GM23338 (cell line): ENCODE measurements around the gene KRTAP12-3. TPM values are rescaled to one million over a fixed set of nuclear protein-coding genes. Genes with fewer than 3 reads are reported as not detected.
"Not testable (repeated sequence)": the region's sequence is repeated elsewhere in the genome, so short reads cannot be mapped to it uniquely, and the experiment has no call there.

Source experiments
- ATAC-seq: fragments of 200-7000 bp; cut with Tn5 transposase; 3 replicates; pipeline ENCODE4 v1.9.1; 2020
- DNase-seq: peaks from one replicate; pipeline ENCODE4 v3.0.0-alpha.2; 2015; ENCODE audit warnings: low spot score
- H2AFZ ChIP-seq: fragments of 200-600 bp; sonication (generic); 2 replicates; pipeline ENCODE4 v1.8.0; 2016; ENCODE audit warnings: antibody characterized with exemption, mild to moderate bottlenecking, moderate library complexity
- H3F3A ChIP-seq: fragments of 200-600 bp; sonication (generic); replicated peaks from 2 replicates; pipeline ENCODE4 v1.8.0; 2017; ENCODE audit warnings: antibody characterized with exemption, mixed run types, low read depth
- H3K27ac ChIP-seq: fragments of 200-600 bp; sonication (generic); 2 replicates; pipeline ENCODE4 v1.6.1; 2016; ENCODE audit warnings: low read depth
- H3K27me3 ChIP-seq: fragments of 200-600 bp; sonication (generic); 2 replicates; pipeline ENCODE4 v1.8.0; 2016; ENCODE audit warnings: mild to moderate bottlenecking, mixed run types, moderate library complexity; ENCODE audit not compliant: insufficient read depth
- H3K36me3 ChIP-seq: fragments of 200-600 bp; sonication (generic); 2 replicates; pipeline ENCODE4 v1.8.0; 2016; ENCODE audit warnings: mild to moderate bottlenecking; ENCODE audit not compliant: insufficient read depth
- H3K4me1 ChIP-seq: fragments of 200-600 bp; sonication (generic); 2 replicates; pipeline ENCODE4 v1.8.0; 2016; ENCODE audit warnings: mild to moderate bottlenecking, moderate library complexity; ENCODE audit not compliant: insufficient read depth
- H3K4me2 ChIP-seq: fragments of 200-600 bp; sonication (generic); 2 replicates; pipeline ENCODE4 v1.7.1; 2017; ENCODE audit warnings: mixed run types
- H3K4me3 ChIP-seq: fragments of 200-600 bp; sonication (generic); 2 replicates; pipeline ENCODE4 v1.6.1; 2016; ENCODE audit warnings: mixed run types
- H3K79me2 ChIP-seq: fragments of 200-600 bp; sonication (generic); replicated peaks from 2 replicates; pipeline ENCODE4 v1.8.0; 2017; ENCODE audit warnings: mild to moderate bottlenecking; ENCODE audit not compliant: insufficient read depth
- H3K9me2 ChIP-seq: fragments of 200-600 bp; sonication (generic); 2 replicates; pipeline ENCODE4 v1.8.0; 2017; ENCODE audit not compliant: insufficient read depth
- H4K20me1 ChIP-seq: fragments of 200-600 bp; sonication (generic); replicated peaks from 2 replicates; pipeline ENCODE4 v1.8.0; 2017; ENCODE audit warnings: mild to moderate bottlenecking; ENCODE audit not compliant: insufficient read depth
- H3K27ac Mint-ChIP-seq: 2 replicates; pipeline ENCODE4 v1.8.0; 2020; ENCODE audit warnings: inconsistent platforms, mild to moderate bottlenecking, moderate library complexity, mixed read lengths
- H3K27me3 Mint-ChIP-seq: 3 replicates; pipeline ENCODE4 v1.8.0; 2022; ENCODE audit warnings: low read depth, mild to moderate bottlenecking, moderate library complexity, mixed read lengths, inconsistent platforms; ENCODE audit not compliant: insufficient read depth, poor library complexity
- H3K36me3 Mint-ChIP-seq: 3 replicates; pipeline ENCODE4 v1.8.0; 2021; ENCODE audit warnings: low read depth, mild to moderate bottlenecking, inconsistent platforms, moderate library complexity, mixed read lengths
- H3K4me1 Mint-ChIP-seq: 3 replicates; pipeline ENCODE4 v1.8.0; 2020; ENCODE audit warnings: mild to moderate bottlenecking, inconsistent platforms, mixed read lengths
- H3K4me3 Mint-ChIP-seq: 3 replicates; pipeline ENCODE4 v1.8.0; 2021; ENCODE audit warnings: moderate library complexity, mild to moderate bottlenecking, inconsistent platforms, mixed read lengths
- H3K9me3 Mint-ChIP-seq: 3 replicates; pipeline ENCODE4 v1.8.0; 2020; ENCODE audit warnings: moderate library complexity, mild to moderate bottlenecking, inconsistent platforms, mixed read lengths
- CREB1 ChIP-seq: fragments of 250-450 bp; sonication (Bioruptor Pico); IDR thresholded peaks from 2 replicates; pipeline ENCODE4 v1.5.0; 2020; ENCODE audit warnings: low read depth, mild to moderate bottlenecking, moderate library complexity
- CTCF ChIP-seq, 2 experiments: fragments of 200-600 bp in 1 of 2; sonication (generic) in 1 of 2; conservative IDR thresholded peaks; 2 replicates each; pipeline versions ENCODE4 v1.5.1 to v1.6.1; 2016 to 2017; ENCODE audit warnings: antibody characterized with exemption in 2 of 2, low read depth in 2 of 2, mild to moderate bottlenecking in 2 of 2, moderate library complexity in 1 of 2
- ETS1 ChIP-seq: IDR thresholded peaks from 2 replicates; pipeline ENCODE4 v1.6.1; 2016; ENCODE audit warnings: antibody characterized with exemption
- JUNB ChIP-seq: IDR thresholded peaks from one replicate; pipeline ENCODE4 v1.6.1; 2016; ENCODE audit warnings: antibody characterized with exemption; ENCODE audit not compliant: unreplicated experiment
- NANOG ChIP-seq: IDR thresholded peaks from 2 replicates; pipeline ENCODE4 v1.6.1; 2016; ENCODE audit warnings: antibody characterized with exemption, borderline replicate concordance
- POLR2AphosphoS5 ChIP-seq: IDR thresholded peaks from 2 replicates; pipeline ENCODE4 v1.6.1; 2016; ENCODE audit warnings: antibody characterized with exemption, low read depth
- REST ChIP-seq: IDR thresholded peaks from one replicate; pipeline ENCODE4 v1.6.1; 2018; ENCODE audit warnings: antibody characterized with exemption; ENCODE audit not compliant: unreplicated experiment
- ZNF114 ChIP-seq: fragments of 250-450 bp; sonication (Bioruptor Pico); IDR thresholded peaks from 2 replicates; pipeline ENCODE4 v1.5.0; 2020; ENCODE audit warnings: mild to moderate bottlenecking, moderate library complexity
- ZNF331 ChIP-seq: fragments of 250-450 bp; sonication (Bioruptor Pico); IDR thresholded peaks from 2 replicates; pipeline ENCODE4 v1.5.0; 2020; ENCODE audit warnings: low read depth, mild to moderate bottlenecking, moderate library complexity
- long read RNA-seq: library from polyadenylated mRNA; unstranded; transcript quantifications from one replicate; pipeline ENCODE4 v2.0.0, GENCODE V29; 2020; ENCODE audit not compliant: unreplicated experiment
- polyA plus RNA-seq: library from polyadenylated mRNA; unstranded; fragments of >200 nt; fragmentation: Nextera tagmentation; extraction: Ambion mirVana; gene quantifications from 2 replicates; pipeline ENCODE4 v1.2.1, GENCODE V29; 2016
- total RNA-seq: library from RNA; depleted of rRNA; stranded (reverse); fragments of >200 nt; shearing (Covaris generic); gene quantifications from 2 replicates; pipeline ENCODE4 v1.2.3, GENCODE V29; 2014; rRNA removed

The KRTAP12-3 gene
- not detected in 2 replicates for total RNA-seq
- not detected in 2 replicates for polyA plus RNA-seq
- long read RNA-seq, result 0 reads

GRCh38 chr21:44657635-44658540 is at the start of gene KRTAP12-3:
TSS of gene KRTAP12-3 (plus strand) at chr21:44657932. CDS start at chr21:44657980, 48 bp downstream.
- no peak within 1 kb of the TSS; the same call in 1 of the 2 replicates for H3K27ac Mint-ChIP-seq
- DNase-seq (no peak), ATAC-seq (no peak)
- H3K79me2 ChIP-seq, result no peaks in the 10 kb centered on the region
- peak within 1 kb of the TSS; percentile 86 for H2AFZ ChIP-seq
- no peak within 1 kb of the TSS for H3K4me3 ChIP-seq
- H4K20me1 ChIP-seq, result no peaks in the 10 kb centered on the region
- H3F3A ChIP-seq, result 0 out of 2 replicates have a peak, but pooled peaks cover 3% of the 10 kb centered on the region
- no peaks in the 10 kb centered on the region for H3K27me3 ChIP-seq
- 0 out of 2 replicates have a peak within 1 kb of the TSS, but pooled peaks have one; percentile 47 for H3K4me2 ChIP-seq
- no peak within 1 kb of the TSS; the same call in 2 of the 3 replicates for H3K4me3 Mint-ChIP-seq
- H3K27me3 Mint-ChIP-seq, result peaks cover 8% of the 10 kb centered on the region
- no peaks in the 10 kb centered on the region for H3K36me3 ChIP-seq
- no peak within 1 kb of the TSS for H3K27ac ChIP-seq
- H3K36me3 Mint-ChIP-seq, result peaks cover 9% of the 10 kb centered on the region; the same call in 2 of the 3 replicates
- H3K4me1 ChIP-seq, result peaks cover 31% of the 10 kb centered on the region
- no peaks in the 10 kb centered on the region for H3K9me2 ChIP-seq
- peaks cover 21% of the 10 kb centered on the region for H3K9me3 Mint-ChIP-seq
- peaks cover 30% of the 10 kb centered on the region for H3K4me1 Mint-ChIP-seq
- TF ChIP-seq CREB1 (CRISPR knock-in tag), result no peak
- no peak for TF ChIP-seq REST
- TF ChIP-seq ZNF114 (CRISPR knock-in tag), result no peak
- TF ChIP-seq ETS1, result no peak
- TF ChIP-seq NANOG, result no peak
- no peak for TF ChIP-seq JUNB
- TF ChIP-seq POLR2AphosphoS5, result no peak
- TF ChIP-seq ZNF331 (CRISPR knock-in tag), result no peak

- no peak overlapping the region for H3K27ac ChIP-seq
- no peak for TF ChIP-seq CTCF (conservative IDR thresholded peaks at IDR 0.05; ENCODE audit: low read depth in 2 of 2)
- H3K4me1 ChIP-seq, result no peaks in the 10 kb centered on the region
- H3K9me3 Mint-ChIP-seq, result peaks cover 43% of the 10 kb centered on the region
- no peak overlapping the region for H3K27ac Mint-ChIP-seq
- ATAC-seq (no peak), DNase-seq (no peak)
- no peaks in the 10 kb centered on the region for H4K20me1 ChIP-seq
- no peak overlapping the region for H3K4me3 Mint-ChIP-seq
- H3K4me2 ChIP-seq, result no peak overlapping the region
- H3K27me3 Mint-ChIP-seq, result peaks cover 8% of the 10 kb centered on the region
- H3K4me1 Mint-ChIP-seq, result no peaks in the 10 kb centered on the region; the same call in 2 of the 3 replicates
- H3K27me3 ChIP-seq, result no peaks in the 10 kb centered on the region
- no peak overlapping the region for H2AFZ ChIP-seq
- peaks cover 19% of the 10 kb centered on the region for H3K36me3 Mint-ChIP-seq
- no peaks in the 10 kb centered on the region for H3F3A ChIP-seq
- no peak overlapping the region for H3K4me3 ChIP-seq
- H3K79me2 ChIP-seq, result no peaks in the 10 kb centered on the region
- H3K9me2 ChIP-seq, result no peaks in the 10 kb centered on the region
- H3K36me3 ChIP-seq, result 0 out of 2 replicates have a peak, but pooled peaks cover 4% of the 10 kb centered on the region
Measured at GRCh38 chr21:44609193-44609592, 48.5 kb upstream of the KRTAP12-3 start.

- not testable (repeated sequence) for H3K27me3 Mint-ChIP-seq, ATAC-seq, H3K4me3 ChIP-seq, H3K27ac Mint-ChIP-seq, H3K79me2 ChIP-seq, H3K27me3 ChIP-seq, H2AFZ ChIP-seq, H4K20me1 ChIP-seq, H3K36me3 ChIP-seq, H3K4me1 Mint-ChIP-seq, H3K4me2 ChIP-seq, H3K4me3 Mint-ChIP-seq, H3K27ac ChIP-seq, H3K4me1 ChIP-seq, H3F3A ChIP-seq, H3K9me2 ChIP-seq, DNase-seq
- Mint-ChIP-seq H3K9me3 (peaks cover 43% of the 10 kb centered on the region), H3K36me3 (peaks cover 19% of the 10 kb centered on the region)
Measured at GRCh38 chr21:44610157-44610843, 47.4 kb upstream of the KRTAP12-3 start.
